Measurements from ENCODE around the gene JAK3. TPM values are rescaled to one million over a fixed set of nuclear protein-coding genes. Genes with fewer than 3 reads are reported as not detected.
A peak's percentile ranks its signal among the peaks of the same experiment; 100 is the strongest.

Gene JAK3
- polyA plus RNA-seq, 3 donors: 13.8 to 44.6 (median 34.0) TPM

GRCh38 chr19:17832443-17833208 lies 15.2 kb downstream of the JAK3 start:
- Mint-ChIP-seq H3K27ac (peak overlapping the region in 3 of 7 donors; percentile 30 to 50 (median 35)), H3K4me1 (peaks cover 7% of the 10 kb centered on the region), H3K27me3 (ENCODE audit: low read depth in 3 of 3) (no peaks in the 10 kb centered on the region), H3K4me3 (no peak overlapping the region), H3K9me3 (peaks cover 2 to 7% (median 5%) of the 10 kb centered on the region in 7 donors), H3K36me3 (peaks cover 67 to 83% of the 10 kb centered on the region in 2 donors)
- Histone ChIP-seq H4K20me1 (ENCODE audit: insufficient read depth, low read length) (no peaks in the 10 kb centered on the region), H3K36me3 (replicated peaks in 1 of 2; ENCODE audit: control insufficient read depth in 1 of 2, insufficient read depth in 2 of 2, low read length in 2 of 2) (peaks cover 49 to 69% of the 10 kb centered on the region in 2 donors), H3K4me2 (replicated peaks; ENCODE audit: extremely low read depth, low read length, poor library complexity, severe bottlenecking) (no peak overlapping the region), H3K4me3 (replicated peaks in 1 of 3; ENCODE audit: low read depth in 2 of 3, low read length in 3 of 3) (no peak overlapping the region), H3K27ac (ENCODE audit: low read depth in 1 of 2, low read length in 2 of 2) (no peak overlapping the region), H3K4me1 (ENCODE audit: control insufficient read depth in 1 of 2, insufficient read depth in 2 of 2, low read length in 2 of 2) (peaks cover 5 to 9% of the 10 kb centered on the region in 2 donors), H3K27me3 (ENCODE audit: control insufficient read depth in 2 of 2, insufficient read depth in 2 of 2, low read length in 2 of 2) (no peaks in the 10 kb centered on the region), H2AFZ (ENCODE audit: insufficient read depth, low read depth, low read length, poor library complexity, severe bottlenecking) (no peak overlapping the region), H3K9ac (ENCODE audit: insufficient read depth, low read length, poor library complexity, severe bottlenecking) (no peak overlapping the region), H3K79me2 (ENCODE audit: insufficient read depth, low read length) (no peaks in the 10 kb centered on the region), H3K9me3 (replicated peaks in 1 of 2; ENCODE audit: control insufficient read depth in 1 of 2, insufficient read depth in 1 of 2, low read length in 2 of 2) (peaks cover 0 to 5% of the 10 kb centered on the region in 2 donors)
- DNase-seq: no peak
- intact Hi-C loops (cut with micrococcal nuclease): no loop called here
- WGBS (ENCODE audit: insufficient coverage): 98% methylated on average over 17 of the region's 17 CpGs
- no peak for TF ChIP-seq CTCF (IDR thresholded peaks at IDR 0.05)

GRCh38 chr19:17831419-17831888 lies 16.3 kb downstream of the JAK3 start:
- H4K20me1 ChIP-seq (ENCODE audit: insufficient read depth, low read length): no peaks in the 10 kb centered on the region
- no peak for DNase-seq
- intact Hi-C loops (cut with micrococcal nuclease): no loop called here
- no peak for TF ChIP-seq CTCF (IDR thresholded peaks at IDR 0.05)
- Mint-ChIP-seq H3K27me3 (ENCODE audit: low read depth in 3 of 3) (no peaks in the 10 kb centered on the region), H3K4me1 (peaks cover 11% of the 10 kb centered on the region), H3K36me3 (peaks cover 61 to 78% of the 10 kb centered on the region in 2 donors), H3K4me3 (no peak overlapping the region), H3K27ac (peak overlapping the region in 1 of 7 donors; percentile 65), H3K9me3 (peaks cover 2 to 7% (median 5%) of the 10 kb centered on the region in 7 donors)
- no peak overlapping the region for H3K4me2 ChIP-seq (replicated peaks; ENCODE audit: extremely low read depth, low read length, poor library complexity, severe bottlenecking)
- no peak overlapping the region for H2AFZ ChIP-seq (ENCODE audit: insufficient read depth, low read depth, low read length, poor library complexity, severe bottlenecking)
- H3K79me2 ChIP-seq (ENCODE audit: insufficient read depth, low read length): no peaks in the 10 kb centered on the region
- no peaks in the 10 kb centered on the region for H3K27me3 ChIP-seq (ENCODE audit: control insufficient read depth in 2 of 2, insufficient read depth in 2 of 2, low read length in 2 of 2)
- over 99% methylated on average over 23 of the region's 25 CpGs for WGBS (ENCODE audit: insufficient coverage)
- peaks cover 12 to 17% of the 10 kb centered on the region in 2 donors for H3K4me1 ChIP-seq (ENCODE audit: control insufficient read depth in 1 of 2, insufficient read depth in 2 of 2, low read length in 2 of 2)
- H3K27ac ChIP-seq (ENCODE audit: low read depth in 1 of 2, low read length in 2 of 2): no peak overlapping the region
- H3K36me3 ChIP-seq (replicated peaks in 1 of 2; ENCODE audit: control insufficient read depth in 1 of 2, insufficient read depth in 2 of 2, low read length in 2 of 2): peaks cover 49 to 63% of the 10 kb centered on the region in 2 donors
- H3K9ac ChIP-seq (ENCODE audit: insufficient read depth, low read length, poor library complexity, severe bottlenecking): no peak overlapping the region
- H3K9me3 ChIP-seq (replicated peaks in 1 of 2; ENCODE audit: control insufficient read depth in 1 of 2, insufficient read depth in 1 of 2, low read length in 2 of 2): peaks cover 0 to 5% of the 10 kb centered on the region in 2 donors
- H3K4me3 ChIP-seq (replicated peaks in 1 of 3; ENCODE audit: low read depth in 2 of 3, low read length in 3 of 3): no peak overlapping the region
